ENCODE measurements around the gene MAPK6.

The MAPK6 gene

GRCh38 chr15:52102463-52102862, 83.4 kb downstream of the MAPK6 start:
- no peak for DNase-seq (ENCODE audit: low read depth, low spot score)

- no peak for DNase-seq (ENCODE audit: low read depth, low spot score)
These were observed 84.5 kb downstream of the MAPK6 start for GRCh38 chr15:52103217-52104207.

GRCh38 chr15:52104532-52105004, 85.5 kb downstream of the MAPK6 start:
- no peak for DNase-seq (ENCODE audit: low read depth, low spot score)

- no peak for DNase-seq (ENCODE audit: low read depth, low spot score)
These were observed 86.8 kb downstream of the MAPK6 start for GRCh38 chr15:52105846-52106245.

- DNase-seq (ENCODE audit: low read depth, low spot score), result no peak
These were observed 87.6 kb downstream of the MAPK6 start for GRCh38 chr15:52106641-52107040.

DNA sequence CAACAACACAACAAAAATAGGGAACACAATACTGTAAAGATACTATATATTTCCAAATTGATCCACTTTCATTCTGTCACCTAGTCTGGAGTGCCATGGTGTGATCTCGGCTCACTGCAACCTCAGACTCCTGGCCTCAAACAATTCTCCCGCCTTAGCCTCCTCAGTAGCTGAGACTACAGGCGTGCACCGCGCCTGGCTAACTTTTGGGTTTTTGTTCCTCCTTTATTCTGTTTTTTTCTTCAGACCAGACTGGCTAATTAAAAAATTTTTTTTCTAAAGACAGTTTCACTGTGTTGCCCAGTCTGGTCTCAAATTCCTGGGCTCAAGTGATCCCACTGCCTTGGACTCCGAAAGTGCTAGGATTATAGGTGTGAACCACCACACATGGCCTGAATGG, 88.2 kb downstream of the MAPK6 start:
- DNase-seq (ENCODE audit: low read depth, low spot score), result no peak

- no peak for DNase-seq (ENCODE audit: low read depth, low spot score)
These were observed 90.8 kb downstream of the MAPK6 start for GRCh38 chr15:52109559-52110451.

DNA sequence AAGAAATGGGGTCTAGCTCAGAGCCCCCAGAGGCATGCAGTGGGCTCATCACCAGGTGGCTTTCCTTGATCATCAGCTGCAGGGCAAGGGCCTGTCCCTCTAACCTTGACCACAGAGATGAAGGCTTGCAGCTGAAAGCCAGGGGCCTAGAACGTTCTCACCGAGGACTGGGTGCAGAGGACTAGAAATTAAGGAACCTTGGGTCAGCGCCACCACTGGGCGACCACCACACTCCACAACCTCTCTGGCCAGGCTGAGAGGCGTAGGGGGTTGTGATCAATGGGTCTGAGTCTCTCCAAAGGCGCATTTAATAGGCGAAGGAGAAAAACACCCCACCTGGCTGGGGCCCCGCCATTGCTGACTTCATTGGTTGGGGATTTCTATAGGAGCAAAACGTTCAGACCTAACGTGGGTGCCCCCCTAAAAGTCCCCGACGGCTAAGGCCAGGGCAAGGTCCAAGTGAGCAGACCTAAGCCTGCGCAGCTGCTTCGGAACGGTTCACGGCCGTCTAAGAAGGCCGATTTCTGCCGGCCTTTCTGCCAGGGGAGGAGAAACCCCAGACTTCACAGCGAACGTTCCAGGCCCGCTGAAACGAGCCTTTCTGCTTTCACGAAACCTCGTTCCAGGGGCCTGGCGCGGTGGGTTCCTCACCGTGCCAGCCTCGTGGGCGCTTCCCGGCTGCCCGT, 92.6 kb downstream of the MAPK6 start:
- DNase-seq (ENCODE audit: low read depth, low spot score), result no peak

GRCh38 chr15:52112203-52112750, 93.3 kb downstream of the MAPK6 start:
- no peak for DNase-seq (ENCODE audit: low read depth, low spot score)

- DNase-seq (ENCODE audit: low read depth, low spot score), result no peak
These were observed 94.2 kb downstream of the MAPK6 start for GRCh38 chr15:52113235-52113634.

DNA sequence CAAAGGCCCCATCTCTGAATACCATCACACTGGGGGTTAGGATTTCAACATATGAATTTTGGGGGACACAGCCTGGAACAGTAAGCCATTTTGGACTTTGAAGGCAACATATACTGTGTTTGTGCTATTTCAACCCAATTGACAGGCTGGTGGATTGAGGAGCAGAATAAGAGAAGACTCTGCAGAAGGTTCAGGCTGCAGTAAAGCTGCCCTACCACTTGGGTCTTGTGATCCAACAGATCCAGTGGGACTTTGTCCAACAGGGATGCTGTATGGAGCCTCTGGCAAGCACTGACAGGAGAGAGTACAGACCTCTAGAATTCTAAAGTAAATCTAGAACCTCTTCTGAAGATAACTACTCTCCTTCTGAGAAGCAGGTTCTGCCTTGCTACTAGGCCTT, 94.7 kb downstream of the MAPK6 start:
- no peak for DNase-seq (ENCODE audit: low read depth, low spot score)

- DNase-seq (ENCODE audit: low read depth, low spot score), result no peak
These were observed 95.4 kb downstream of the MAPK6 start for GRCh38 chr15:52114261-52115055.

- DNase-seq (ENCODE audit: low read depth, low spot score), result no peak
These were observed 96.8 kb downstream of the MAPK6 start for GRCh38 chr15:52115598-52116427.

All from activated CD4-positive, CD25-positive, alpha-beta regulatory T cell treated with anti-CD3 and anti-CD28 coated beads, Interleukin-2, amount 50 U/mL, for 16 hours (primary cell).